ENCODE measurements around the gene SLC15A2. TPM values are rescaled to one million over a fixed set of nuclear protein-coding genes. Genes with fewer than 3 reads are reported as not detected.

Gene SLC15A2
- total RNA-seq, 4 donors from 2014 or later, result 0.76 to 2.3 (median 1.4) TPM

GRCh38 chr3:121989943-121990342, 95.7 kb downstream of the SLC15A2 start:
- H3K9me3 ChIP-seq, result no peaks in the 10 kb centered on the region
- no peak for DNase-seq (ENCODE audit: low spot score in 2 of 2)
- H3K4me1 ChIP-seq, result no peaks in the 10 kb centered on the region
- H3K36me3 ChIP-seq, result no peaks in the 10 kb centered on the region
- TF ChIP-seq EP300 (IDR thresholded peaks at IDR 0.05), result no peak
- no peak for TF ChIP-seq POLR2AphosphoS5 (IDR thresholded peaks at IDR 0.05)
- TF ChIP-seq, protein P1, sequence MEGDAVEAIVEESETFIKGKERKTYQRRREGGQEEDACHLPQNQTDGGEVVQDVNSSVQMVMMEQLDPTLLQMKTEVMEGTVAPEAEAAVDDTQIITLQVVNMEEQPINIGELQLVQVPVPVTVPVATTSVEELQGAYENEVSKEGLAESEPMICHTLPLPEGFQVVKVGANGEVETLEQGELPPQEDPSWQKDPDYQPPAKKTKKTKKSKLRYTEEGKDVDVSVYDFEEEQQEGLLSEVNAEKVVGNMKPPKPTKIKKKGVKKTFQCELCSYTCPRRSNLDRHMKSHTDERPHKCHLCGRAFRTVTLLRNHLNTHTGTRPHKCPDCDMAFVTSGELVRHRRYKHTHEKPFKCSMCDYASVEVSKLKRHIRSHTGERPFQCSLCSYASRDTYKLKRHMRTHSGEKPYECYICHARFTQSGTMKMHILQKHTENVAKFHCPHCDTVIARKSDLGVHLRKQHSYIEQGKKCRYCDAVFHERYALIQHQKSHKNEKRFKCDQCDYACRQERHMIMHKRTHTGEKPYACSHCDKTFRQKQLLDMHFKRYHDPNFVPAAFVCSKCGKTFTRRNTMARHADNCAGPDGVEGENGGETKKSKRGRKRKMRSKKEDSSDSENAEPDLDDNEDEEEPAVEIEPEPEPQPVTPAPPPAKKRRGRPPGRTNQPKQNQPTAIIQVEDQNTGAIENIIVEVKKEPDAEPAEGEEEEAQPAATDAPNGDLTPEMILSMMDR (IDR thresholded peaks at IDR 0.05), result no peak
- no peak for TF ChIP-seq POLR2A (IDR thresholded peaks at IDR 0.05)
- no peak overlapping the region for H3K4me3 ChIP-seq
- no peak overlapping the region for H3K27ac ChIP-seq
- no peaks in the 10 kb centered on the region for H3K27me3 ChIP-seq

GRCh38 chr3:121992601-121993560, 98.7 kb downstream of the SLC15A2 start:
- Histone ChIP-seq H3K27ac (no peak overlapping the region), H3K4me1 (peaks cover 7% of the 10 kb centered on the region), H3K27me3 (no peaks in the 10 kb centered on the region), H3K4me3 (no peak overlapping the region), H3K36me3 (no peaks in the 10 kb centered on the region), H3K9me3 (no peaks in the 10 kb centered on the region)
- TF ChIP-seq EP300 (IDR thresholded peaks at IDR 0.05), result no peak
- DNase-seq (ENCODE audit: low spot score in 2 of 2), result no peak
- WGBS, result 90% methylated on average over 12 of the region's 31 CpGs

Other genes with a start within 250 kb of the SLC15A2 start
- gene HCLS1, start 233.5 kb upstream of the SLC15A2 start, total RNA-seq, result 10 to 100 TPM in 3 of 4 donors, 1 to 10 TPM in 1; 7.2 to 20.3 (median 11.8) TPM
- gene GOLGB1, start 144.7 kb upstream of the SLC15A2 start, total RNA-seq, result 10 to 100 TPM; 39.3 to 98.4 (median 53.5) TPM
- 10 to 100 TPM in 3 of 4 donors, 1 to 10 TPM in 1; 8.1 to 35.8 (median 15.0) TPM for gene IQCB1, start 59.3 kb upstream of the SLC15A2 start, total RNA-seq
- gene EAF2, start 59.2 kb upstream of the SLC15A2 start, total RNA-seq, result 1 to 10 TPM; 1.3 to 5.8 (median 2.6) TPM
- gene ILDR1, start 127.8 kb downstream of the SLC15A2 start, total RNA-seq, result 1 to 10 TPM; 1.9 to 3.7 (median 2.3) TPM
- 10 to 100 TPM in 1 of 4 donors, 1 to 10 TPM in 3; 2.2 to 12.2 (median 3.3) TPM for gene CD86, start 161.0 kb downstream of the SLC15A2 start, total RNA-seq